NCI-H345 (cell line): ENCODE results near the gene FOS.

Experiments used
- DNase-seq: peaks from one replicate; lab custom pipeline; 2025; lab: John Stamatoyannopoulos, UW

Gene FOS

DNA sequence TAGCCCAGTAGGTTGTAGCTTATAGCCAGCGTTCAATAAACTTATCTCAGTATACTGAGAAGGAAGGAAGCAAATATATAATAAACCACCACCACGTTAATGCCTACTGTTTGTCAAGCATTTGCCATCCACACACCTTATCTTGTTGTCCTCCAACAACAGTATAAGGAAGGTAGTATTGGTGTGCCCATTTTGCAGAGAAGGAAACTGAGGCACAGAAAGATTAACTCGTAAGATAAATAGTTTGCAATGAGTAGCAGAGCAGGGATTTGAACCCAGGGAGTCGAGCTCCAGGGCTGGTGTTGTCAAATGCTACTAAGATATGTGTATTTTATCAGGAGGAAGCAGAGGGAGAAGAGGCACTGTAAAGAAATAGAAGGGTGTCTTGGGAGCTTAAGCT is 27.8 kb upstream of the FOS start:
- no peak for DNase-seq

DNA sequence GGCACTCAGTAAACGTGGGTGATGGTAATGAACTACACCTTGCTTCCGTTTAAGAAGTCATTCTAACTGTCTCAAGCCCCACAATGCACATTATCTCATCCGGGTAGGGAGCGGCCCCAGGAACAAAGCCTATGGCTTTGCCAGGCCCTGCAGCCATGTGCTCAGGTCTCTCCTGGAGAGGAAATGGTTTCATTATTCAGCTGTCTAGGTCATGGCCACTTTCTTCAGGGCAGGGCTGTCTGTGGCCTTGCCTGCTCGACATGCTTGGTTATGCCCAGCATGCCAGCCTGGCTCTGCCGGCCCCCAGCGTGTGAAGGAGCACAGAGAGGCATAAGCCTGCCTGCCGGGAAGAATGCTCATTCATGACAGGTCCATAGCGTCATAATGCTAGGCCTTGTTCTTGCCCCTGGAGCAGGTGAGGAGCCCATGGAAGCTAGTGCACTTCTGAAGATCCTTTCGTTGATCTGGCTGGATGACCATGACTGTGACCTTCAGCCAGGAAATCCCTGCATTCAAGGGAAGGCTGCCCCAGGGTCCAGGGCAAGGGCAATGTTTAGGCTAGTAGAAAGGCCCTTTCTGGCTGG is 26.3 kb upstream of the FOS start:
- no peak for DNase-seq

DNA sequence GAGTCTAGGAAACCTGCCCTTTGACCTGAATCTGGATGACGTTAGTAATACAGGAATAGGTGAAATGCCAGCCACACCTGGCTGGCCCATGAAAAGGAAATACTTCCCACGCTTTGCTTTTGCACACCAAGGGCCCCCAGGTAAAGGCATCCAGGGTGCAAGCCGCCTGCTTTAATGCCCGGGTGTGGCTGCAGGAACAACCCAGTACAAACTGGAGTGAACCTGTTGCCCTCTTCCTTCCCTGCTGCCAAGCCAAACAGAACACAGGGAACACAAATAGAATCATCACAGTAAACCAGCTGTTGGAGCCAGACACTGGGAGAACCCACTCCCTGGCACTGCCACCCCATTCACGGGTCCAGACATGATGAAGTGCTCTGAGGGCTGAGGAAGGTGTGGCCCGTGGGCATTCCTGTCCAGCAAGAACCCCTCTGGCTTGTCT is 24.2 kb upstream of the FOS start:
- DNase-seq, result peak; percentile 12

DNA sequence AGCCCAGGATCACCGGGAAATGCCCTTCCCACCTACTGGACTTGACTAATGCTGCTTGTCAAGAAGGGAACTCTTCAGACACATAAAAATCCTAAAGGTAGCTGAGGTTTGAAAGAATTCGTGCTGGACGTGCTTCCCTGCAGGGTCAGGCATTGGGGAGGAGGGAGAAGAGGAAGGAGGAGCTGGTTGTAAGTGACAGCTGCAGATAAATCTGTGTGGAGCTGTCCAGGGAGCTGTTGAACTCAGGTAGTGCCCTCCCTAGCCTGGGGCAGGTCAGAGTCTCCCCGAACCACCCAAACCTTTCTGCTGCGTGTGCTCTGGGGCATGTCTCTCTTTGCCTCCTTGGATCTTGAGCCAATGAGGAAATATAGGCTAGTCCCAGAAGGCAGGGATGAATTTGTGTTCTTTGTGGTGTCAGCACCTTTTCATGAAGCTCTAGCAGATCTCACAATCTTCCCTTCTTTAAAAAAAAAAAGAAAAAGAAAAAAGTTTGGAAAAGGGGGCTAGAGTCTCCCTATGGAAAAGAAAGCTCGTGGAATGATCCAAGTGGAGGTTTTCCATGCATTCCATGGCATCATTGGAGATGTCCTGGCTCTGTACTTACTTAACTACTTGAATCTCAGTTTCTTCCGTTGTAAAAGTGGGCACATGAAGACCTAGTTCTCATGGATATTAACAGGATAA is 23.6 kb upstream of the FOS start:
- no peak for DNase-seq

DNA sequence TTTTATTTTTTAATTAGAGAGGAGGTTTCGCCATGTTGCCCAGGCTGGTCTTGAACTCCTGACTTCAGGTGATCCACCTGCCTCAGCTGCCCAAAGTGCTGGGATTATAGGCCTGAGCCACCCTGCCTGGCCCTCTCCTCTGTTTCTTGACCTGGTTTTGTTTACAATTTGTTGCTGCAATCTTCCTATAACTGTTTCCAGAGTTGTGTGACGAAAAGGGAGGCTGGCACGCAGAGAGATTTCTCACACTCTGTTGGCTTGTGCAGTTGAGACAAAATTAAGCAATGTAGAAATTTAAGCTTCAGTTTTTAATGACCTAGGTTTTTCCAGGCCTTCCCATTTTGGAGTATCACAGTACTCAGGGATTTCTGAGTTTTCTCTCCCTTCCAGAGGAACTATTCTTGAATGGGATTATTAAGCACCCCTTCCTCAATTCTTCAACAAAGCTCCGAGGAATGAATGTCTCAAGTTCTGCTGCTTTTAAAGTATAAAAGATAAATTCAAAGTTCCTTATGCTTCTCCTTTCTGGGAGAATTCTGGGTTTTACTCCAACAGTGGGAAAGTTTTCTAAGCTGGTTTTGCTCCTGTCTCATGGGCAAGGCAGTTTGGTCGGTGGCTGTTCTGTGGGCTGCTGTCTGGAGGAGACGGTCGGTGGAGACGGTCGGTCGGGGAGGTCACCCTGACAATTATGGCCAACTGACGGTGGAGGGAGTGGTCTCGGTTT is 20.4 kb upstream of the FOS start:
- DNase-seq, result no peak

DNA sequence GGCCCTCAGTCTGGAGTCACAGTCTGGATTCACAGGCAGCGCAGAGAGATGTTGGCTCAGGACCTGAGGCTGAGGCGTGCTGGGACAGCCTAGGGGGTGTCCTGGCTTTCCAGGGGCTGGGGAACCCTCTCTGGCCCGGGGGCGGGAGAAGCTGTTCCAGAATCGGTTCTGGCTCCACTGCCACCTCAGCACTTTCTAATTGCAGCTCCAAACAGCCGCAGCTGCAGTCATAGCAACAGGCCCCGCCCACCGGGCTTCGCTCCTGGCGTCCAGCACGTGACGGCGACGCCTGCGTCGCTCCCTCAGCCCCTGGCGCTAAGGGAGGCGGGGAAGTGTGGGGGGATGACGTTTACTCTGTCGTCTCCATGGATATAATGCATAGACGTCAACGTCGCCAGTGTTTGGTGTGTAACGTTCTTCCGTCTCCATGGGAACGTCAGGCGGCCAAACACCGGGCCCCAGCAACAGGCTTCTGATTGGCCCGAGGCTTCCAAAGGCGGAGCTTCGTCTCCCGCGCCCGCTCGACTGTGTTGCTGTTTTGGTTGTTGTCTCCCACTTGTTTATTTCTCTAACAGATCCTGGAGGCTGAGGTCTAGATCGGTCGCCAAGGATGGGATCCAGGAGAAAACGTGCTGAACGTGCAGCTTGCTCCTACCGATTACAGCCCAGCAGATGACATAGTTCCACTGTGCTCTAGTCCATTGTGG is 19.7 kb upstream of the FOS start:
- DNase-seq, result peak; percentile 100

DNA sequence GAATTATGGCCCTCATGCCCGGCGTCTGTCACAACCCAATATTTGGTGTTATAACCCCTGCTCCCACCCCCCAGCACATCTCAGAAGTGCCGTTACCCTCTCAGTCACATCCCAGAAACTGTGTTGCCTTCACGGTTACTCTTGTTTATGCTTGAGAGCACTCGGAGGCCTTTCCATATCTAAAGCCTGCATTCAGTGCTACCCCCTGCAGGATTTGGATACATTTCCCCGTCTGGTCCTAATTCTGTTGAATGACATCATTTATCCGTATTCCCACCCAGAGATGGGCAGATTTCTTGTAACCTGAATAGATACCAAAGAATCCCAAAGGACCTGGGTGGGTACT is 19.1 kb upstream of the FOS start:
- DNase-seq, result no peak

DNA sequence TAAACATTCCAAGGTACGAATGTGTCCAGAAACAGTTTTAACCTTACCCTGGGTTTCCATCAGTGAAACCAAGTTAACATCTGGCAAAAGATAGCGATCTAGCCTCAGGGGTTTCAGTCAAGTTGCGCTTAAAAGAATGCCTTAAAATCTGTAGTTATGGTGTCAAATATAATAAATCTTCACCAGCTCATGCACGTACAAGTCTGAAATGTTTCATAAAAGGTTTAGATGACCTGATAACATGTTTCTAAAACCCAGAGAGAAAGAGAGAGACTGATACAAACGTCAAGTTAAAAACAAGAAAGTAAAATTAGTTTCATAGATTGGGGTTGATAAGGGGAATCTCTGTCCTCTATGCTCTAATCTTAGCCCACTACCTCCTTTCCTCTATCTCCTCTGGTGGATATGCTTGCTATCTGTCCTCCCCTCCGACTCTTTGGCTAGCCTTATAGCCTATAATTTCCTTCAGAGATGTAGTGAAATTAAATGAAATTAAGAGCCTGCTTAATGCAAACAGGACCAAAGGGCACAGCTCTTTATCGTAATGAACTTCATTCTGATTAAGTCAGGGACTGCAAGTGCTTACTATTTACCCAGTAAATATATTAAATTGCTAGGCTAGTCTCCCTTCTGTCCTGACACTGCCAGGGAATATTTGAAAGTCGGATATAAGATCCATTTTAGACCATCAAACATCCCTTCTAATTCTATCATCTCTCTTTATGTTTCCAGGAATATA is 18.4 kb upstream of the FOS start:
- DNase-seq, result no peak

DNA sequence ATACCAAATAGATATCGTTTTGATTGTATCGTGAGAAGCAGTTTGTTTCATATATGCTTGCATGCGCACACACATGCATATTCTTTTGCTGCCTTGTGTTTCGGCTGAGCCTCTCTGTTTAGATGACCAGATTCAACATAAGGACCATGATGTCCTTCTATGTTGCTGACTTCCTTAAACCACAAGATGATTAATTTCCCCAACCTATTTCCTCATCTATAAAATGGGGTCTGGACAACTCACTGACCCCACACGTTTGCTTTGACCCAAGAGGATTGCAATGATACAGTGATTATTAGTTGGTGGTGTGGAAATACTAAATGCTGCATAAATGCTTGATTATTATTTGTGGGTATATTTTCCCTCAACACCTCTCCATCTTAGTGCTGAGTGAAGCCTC is 16.8 kb upstream of the FOS start:
- no peak for DNase-seq

DNA sequence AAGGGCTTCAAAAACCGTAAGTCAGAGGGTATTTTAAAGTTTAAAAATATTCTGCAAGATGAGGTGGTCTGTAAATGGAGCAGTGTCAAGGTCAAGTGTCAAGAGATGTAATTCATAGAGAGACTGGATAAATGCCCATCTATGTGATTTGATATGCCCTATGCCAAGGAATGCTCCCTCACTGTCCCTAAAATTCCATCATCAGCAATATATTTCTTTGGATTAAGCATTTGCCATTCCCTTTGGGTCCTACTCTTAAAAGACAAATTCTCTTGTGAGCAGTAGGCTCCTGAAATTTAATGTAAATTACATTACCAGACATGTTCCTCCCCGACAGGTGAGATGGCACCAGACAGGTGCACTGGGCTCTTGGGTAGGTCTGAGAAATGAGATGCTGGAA is 16.0 kb upstream of the FOS start:
- no peak for DNase-seq

DNA sequence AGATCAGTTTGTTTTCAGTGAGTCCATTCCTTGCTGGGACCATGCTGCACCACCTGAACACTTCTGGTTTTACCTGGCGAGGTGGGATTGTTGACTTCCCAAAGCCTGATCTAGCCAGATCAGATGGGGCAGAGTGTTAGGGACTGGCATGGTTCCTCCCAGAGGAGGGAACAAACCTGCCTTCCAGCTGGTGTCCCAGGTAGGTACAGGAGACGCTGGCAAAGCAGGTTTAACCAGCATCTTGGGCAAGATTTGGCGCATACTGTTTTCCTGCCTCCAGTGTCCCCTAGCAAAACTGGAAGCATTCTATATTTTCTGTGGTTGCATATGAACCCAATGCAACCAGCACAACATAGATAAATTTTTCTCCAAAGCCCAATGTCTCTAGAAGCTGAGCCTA is 14.6 kb upstream of the FOS start:
- DNase-seq, result no peak

DNA sequence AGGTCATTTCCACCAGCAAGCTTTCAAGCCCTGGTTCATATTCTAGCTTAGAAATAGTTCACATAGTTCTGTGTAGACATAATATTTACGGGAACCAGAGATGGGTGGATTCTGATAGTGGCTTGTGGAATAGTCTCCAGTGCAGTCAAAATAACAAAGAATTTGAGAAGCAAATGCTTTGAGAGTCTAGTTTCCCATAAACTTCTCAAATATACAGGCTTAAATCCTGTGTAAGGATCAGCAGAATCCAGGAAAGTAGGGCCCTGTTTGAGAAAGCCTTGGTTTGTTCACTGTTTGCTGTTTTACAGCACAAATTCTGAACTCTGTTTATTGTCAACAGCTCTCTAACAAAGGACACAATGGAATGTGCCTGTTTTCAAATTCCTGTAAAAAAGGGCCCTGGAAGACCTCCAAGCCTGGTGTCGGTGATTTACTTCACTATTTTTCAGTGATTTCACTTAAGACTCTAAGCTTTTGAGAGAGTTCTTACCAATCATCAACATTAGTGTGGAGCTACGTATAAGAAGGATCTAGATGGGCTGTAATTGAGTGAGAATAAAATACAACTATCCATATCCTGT is 11.4 kb upstream of the FOS start:
- DNase-seq, result no peak

DNA sequence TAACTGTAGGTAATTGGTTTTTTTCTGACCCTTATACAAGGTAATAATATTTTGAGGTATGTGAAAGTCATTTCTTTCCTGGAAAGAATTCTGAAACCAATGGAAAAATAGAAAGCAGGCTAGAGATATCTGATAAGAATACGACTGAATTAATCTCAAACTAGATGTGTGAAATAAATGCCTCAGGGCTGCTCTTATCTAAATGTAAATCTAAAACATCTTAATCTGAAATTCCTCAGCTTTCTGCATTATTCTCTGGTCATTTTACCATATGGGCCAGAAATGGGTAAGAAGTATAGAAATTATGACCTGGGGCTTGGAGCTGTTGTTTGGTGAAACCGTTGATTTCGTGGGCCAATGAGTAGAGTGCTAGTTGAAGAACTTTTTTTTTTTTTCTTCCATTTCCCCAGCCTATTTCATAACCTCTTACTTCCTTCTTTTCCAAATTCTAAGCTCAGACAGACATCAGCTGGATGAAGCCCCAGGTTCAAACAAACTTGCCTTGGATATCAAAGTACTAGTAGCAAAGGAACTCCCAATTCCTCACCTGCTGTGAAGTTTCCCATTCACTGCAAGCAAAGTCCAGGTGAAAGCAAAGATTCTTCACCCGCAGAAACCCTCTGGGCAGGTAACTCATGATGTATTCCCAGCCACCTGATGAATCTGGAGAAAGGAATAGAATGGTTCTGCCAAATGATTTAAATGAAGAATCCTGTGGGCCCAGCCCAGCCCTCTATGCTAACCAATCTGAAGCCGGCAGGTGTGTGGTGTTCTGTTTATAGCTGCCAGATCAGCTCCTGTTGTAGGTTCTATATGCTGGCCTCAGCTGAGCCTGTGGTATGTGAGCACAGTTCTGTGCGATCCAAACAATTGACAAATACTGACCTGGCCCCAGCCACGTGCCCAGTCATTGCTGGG is 9.7 kb upstream of the FOS start:
- no peak for DNase-seq

DNA sequence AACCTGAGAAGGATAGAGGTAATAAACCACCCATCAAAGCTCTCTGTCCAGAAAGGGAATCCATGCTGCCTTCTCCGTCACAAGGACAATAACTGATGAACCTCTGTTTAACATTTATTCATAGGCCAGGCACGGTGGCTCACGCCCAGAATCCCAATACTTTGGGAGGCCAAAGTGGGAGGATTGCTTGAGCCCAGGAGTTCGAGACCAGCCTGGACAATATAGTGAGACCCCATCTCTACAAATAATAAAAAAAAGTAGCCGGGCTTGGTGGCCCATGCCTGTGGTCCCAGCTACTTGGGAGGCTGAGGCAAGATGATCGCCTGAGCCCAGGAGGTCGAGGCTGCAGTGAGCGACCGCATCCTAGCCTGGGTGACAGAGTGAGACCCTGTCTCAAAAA is 7.1 kb upstream of the FOS start:
- DNase-seq, result no peak

DNA sequence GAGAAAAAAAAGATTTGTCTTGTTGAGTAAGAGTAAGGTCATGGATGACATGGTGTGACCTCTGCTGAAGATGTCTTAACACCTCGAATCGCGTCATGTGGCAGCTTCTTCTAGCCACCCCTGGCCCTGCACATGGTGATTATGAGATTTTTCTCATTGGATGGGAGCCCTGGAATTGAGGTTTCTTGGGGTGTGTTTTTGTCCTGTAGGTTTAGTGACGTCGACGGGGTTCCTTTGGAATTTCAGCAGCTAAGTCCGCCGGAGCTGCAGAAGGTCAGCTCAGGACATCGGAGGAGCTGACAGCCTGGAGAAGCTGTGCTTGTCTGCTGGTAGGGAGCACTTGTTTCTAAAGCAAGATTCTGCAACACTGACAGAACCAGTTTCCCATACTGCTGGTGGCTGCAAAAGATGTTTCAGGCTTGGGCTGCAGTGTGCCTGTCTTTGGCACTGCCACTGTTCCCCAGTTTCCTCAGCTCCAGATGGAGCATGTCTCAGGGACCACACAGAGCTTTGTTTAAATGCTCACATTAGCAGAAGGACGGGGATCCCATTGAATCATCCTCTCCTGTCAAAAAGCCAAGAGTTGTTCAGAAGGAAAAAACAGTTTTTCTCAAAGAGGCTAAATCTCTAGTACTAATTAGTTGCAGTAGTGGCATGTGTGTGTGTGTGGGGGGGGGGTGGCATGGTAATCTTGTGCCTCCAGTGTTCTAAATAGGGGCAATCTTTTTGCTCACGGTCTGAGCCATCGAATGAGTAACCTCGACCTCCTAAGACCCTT is 5.2 kb upstream of the FOS start:
- no peak for DNase-seq

DNA sequence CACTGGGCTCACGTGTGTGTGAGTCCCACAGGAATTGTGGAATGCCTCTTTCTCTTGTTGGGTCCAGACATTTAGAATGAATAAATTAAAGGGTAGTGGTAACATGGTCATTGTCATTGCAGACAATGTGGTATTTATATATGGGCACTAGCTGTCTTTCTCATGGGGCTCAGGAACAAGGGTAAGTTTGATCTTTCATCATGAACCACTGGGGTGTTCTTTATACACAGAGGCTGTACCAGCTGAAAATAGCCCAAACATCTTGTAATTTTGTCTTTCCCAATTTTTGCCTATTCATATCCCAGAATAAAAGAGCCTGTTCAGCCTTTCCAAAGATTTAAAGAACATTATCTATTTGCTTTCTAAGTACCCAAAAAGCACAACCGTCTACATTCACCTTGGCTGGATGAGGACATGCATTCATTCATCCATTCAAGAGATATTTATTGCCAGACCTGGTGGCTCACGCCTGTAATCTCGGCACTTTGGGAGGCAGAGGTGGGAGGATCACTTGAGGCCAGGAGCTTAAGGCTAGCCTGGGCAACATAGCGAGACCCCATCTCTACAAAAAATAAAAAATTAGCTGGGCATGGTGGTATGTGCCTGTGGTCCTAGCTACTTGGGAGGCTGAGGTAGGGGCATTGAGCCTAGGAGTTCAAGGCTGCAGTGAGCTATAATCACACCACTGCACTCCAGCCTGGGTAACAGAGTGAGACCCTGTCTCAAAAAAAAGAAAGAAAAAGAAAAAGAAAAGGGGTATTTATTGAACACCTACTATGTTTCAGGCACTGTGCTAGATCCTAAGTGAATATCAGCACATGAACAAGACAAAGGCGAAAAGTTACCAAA is 4.4 kb upstream of the FOS start:
- no peak for DNase-seq

DNA sequence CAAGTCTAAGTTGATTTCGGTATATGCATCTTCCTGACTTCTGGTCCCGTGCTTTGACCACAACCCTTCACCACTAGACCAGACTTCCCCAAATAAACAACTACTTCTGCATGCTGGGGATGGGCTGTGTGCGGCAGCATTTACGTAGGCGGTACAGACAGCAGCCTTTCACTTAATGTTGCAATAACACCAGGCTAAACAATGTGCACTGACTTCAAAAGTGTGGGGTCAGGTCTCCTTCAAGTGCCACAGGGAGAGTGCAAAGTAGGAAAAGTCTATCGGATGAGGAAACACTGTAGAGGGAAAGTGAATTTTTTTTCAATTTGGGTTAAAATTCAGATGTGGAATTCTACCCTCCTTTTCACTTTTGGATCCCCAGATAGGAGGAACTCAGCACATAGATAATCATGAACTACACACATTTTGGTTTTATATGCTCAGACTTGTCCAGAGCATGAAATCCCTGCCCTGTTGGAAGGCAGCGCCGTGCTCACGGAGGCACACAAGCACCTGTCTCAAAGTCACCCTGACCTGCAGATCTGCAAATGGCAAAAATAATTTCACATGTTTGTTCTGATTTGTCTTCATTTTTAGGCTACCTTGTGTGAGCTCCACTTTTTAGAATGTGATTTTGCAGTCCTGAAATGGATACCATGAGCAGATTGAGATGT is 3.6 kb upstream of the FOS start:
- DNase-seq, result no peak

DNA sequence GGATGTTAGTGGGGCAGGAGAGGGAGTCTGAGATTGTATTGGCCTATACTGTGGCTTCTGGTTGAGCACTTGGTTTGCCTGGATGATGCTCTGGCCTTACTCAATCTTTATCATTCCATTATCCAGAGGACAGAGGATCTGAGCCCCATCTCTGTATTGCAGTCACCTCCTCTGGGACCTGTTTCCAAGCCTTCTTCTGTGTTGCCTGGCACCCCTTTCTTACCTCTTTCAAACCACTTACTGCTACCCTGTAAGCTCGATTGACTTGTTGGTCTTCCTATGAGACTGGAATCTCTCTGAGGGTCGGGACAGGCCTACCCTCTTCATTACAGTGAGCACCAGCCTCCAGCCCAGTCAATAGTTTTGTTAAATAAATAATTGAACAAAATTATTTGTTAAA is 3.0 kb upstream of the FOS start:
- DNase-seq, result no peak
